Activated T-helper 2 cell treated with anti-CD3 and anti-CD28 coated beads, Interferon-gamma antibody, Interleukin-2, Interleukin-4, amounts not matched to agents 10 μg/mL and 5 μg/mL and 100 μg/mL, durations not matched to agents 14 hours and 24 hours and 36 hours (primary cell): ENCODE measurements around the gene RHNO1. TPM values are rescaled to one million over a fixed set of nuclear protein-coding genes. Genes with fewer than 3 reads are reported as not detected.

Experiments used
- DNase-seq: peaks from one replicate; pipeline ENCODE4 v3.0.0; 2021; ENCODE audit warnings: low spot score
- H3K27ac Mint-ChIP-seq: one replicate; pipeline ENCODE4 v1.8.0; 2021; ENCODE audit warnings: mixed read lengths
- H3K27me3 Mint-ChIP-seq: one replicate; pipeline ENCODE4 v1.8.0; 2021; ENCODE audit warnings: low read depth, mixed read lengths
- H3K36me3 Mint-ChIP-seq: one replicate; pipeline ENCODE4 v1.8.0; 2021; ENCODE audit warnings: low read depth, mixed read lengths
- H3K4me1 Mint-ChIP-seq: one replicate; pipeline ENCODE4 v1.8.0; 2021; ENCODE audit warnings: low read depth, mixed read lengths
- H3K4me3 Mint-ChIP-seq: one replicate; pipeline ENCODE4 v1.8.0; 2021; ENCODE audit warnings: low read depth, mild to moderate bottlenecking, moderate library complexity, mixed read lengths
- H3K9me3 Mint-ChIP-seq: one replicate; pipeline ENCODE4 v1.8.0; 2021; ENCODE audit warnings: mixed read lengths
- intact Hi-C: fragments of 100-400 bp; cut with micrococcal nuclease; formaldehyde crosslinking; loops from one replicate; pipeline ENCODE4 v1.15.1; 2023
- total RNA-seq: library from RNA; stranded (reverse); gene quantifications from 2 replicates; pipeline ENCODE4 v1.2.3, GENCODE V29; 2022

Gene RHNO1
- total RNA-seq, 1 donor from 2014 or later, result 46.5 TPM

GRCh38 chr12:2934371-2934770 is 57.3 kb downstream of the RHNO1 start:
- no peaks in the 10 kb centered on the region for H3K9me3 Mint-ChIP-seq
- DNase-seq, result no peak
- no peak overlapping the region for H3K4me3 Mint-ChIP-seq
- H3K27me3 Mint-ChIP-seq, result no peaks in the 10 kb centered on the region
- peaks cover 3% of the 10 kb centered on the region for H3K36me3 Mint-ChIP-seq
- intact Hi-C loops, result no loop called here
- no peak overlapping the region for H3K27ac Mint-ChIP-seq
- no peaks in the 10 kb centered on the region for H3K4me1 Mint-ChIP-seq

GRCh38 chr12:2936301-2936700 is 59.3 kb downstream of the RHNO1 start:
- intact Hi-C loops, result no loop called here
- no peak for DNase-seq
- H3K4me1 Mint-ChIP-seq, result no peaks in the 10 kb centered on the region
- no peak overlapping the region for H3K4me3 Mint-ChIP-seq
- no peaks in the 10 kb centered on the region for H3K9me3 Mint-ChIP-seq
- H3K36me3 Mint-ChIP-seq, result peaks cover 3% of the 10 kb centered on the region
- H3K27ac Mint-ChIP-seq, result no peak overlapping the region
- H3K27me3 Mint-ChIP-seq, result no peaks in the 10 kb centered on the region

GRCh38 chr12:2937500-2937899 is 60.5 kb downstream of the RHNO1 start:
- Mint-ChIP-seq H3K9me3 (no peaks in the 10 kb centered on the region), H3K27me3 (no peaks in the 10 kb centered on the region), H3K36me3 (peaks cover 3% of the 10 kb centered on the region), H3K27ac (no peak overlapping the region), H3K4me3 (no peak overlapping the region), H3K4me1 (no peaks in the 10 kb centered on the region)
- no peak for DNase-seq
- intact Hi-C loops, result no loop called here

Other genes starting within 250 kb of the RHNO1 start
- 219 and 233 TPM in 2 replicates for gene FKBP4, start 82.3 kb upstream of the RHNO1 start, total RNA-seq
- gene ITFG2, start 64.6 kb upstream of the RHNO1 start, total RNA-seq, result 43.4 and 46.4 TPM in 2 replicates
- not detected in 2 replicates for gene NRIP2, start 42.2 kb upstream of the RHNO1 start, total RNA-seq
- gene TEX52, start 20.2 kb upstream of the RHNO1 start, total RNA-seq, result not detected in 2 replicates
- 74.8 and 79.3 TPM in 2 replicates for gene FOXM1, start within 50 bp of the RHNO1 start, total RNA-seq
- 6.0 and 6.4 TPM in 2 replicates for gene TULP3, start 13.7 kb downstream of the RHNO1 start, total RNA-seq
- gene TEAD4, start 82.2 kb downstream of the RHNO1 start, total RNA-seq, result 12.7 and 13.7 TPM in 2 replicates
- gene TSPAN9, start 200.2 kb downstream of the RHNO1 start, total RNA-seq, result 0.18 and 0.48 TPM in 2 replicates